Suppressor macrophage (primary cell): ENCODE results near the gene EGFR.

ENCODE experiments used
- DNase-seq, 4 experiments: peaks; one replicate each; pipeline ENCODE4 v3.0.0-alpha.2; 2020 to 2022

Gene EGFR

GRCh38 chr7:55036950-55037736 is 18.3 kb downstream of the EGFR start:
- no peak for DNase-seq

- no peak for DNase-seq
These were observed 25.0 kb downstream of the EGFR start for GRCh38 chr7:55043691-55044370.

- DNase-seq, result no peak
These were observed 25.5 kb downstream of the EGFR start for GRCh38 chr7:55044371-55044717.

GRCh38 chr7:55044791-55045190 is 26.0 kb downstream of the EGFR start:
- no peak for DNase-seq

- DNase-seq, result no peak
These were observed 27.9 kb downstream of the EGFR start for GRCh38 chr7:55046582-55047342.

- no peak for DNase-seq
These were observed 29.5 kb downstream of the EGFR start for GRCh38 chr7:55048221-55048859.

GRCh38 chr7:55050281-55050680 is 31.5 kb downstream of the EGFR start:
- no peak for DNase-seq

GRCh38 chr7:55052081-55052480 is 33.3 kb downstream of the EGFR start:
- DNase-seq, result no peak

GRCh38 chr7:55052741-55053427 is 34.1 kb downstream of the EGFR start:
- no peak for DNase-seq

GRCh38 chr7:55053651-55054571 is 35.1 kb downstream of the EGFR start:
- no peak for DNase-seq

- no peak for DNase-seq
These were observed 35.9 kb downstream of the EGFR start for GRCh38 chr7:55054758-55055157.

- peak in 1 of 4 experiments; percentile 4 for DNase-seq
These were observed 36.7 kb downstream of the EGFR start for GRCh38 chr7:55055479-55055878.

GRCh38 chr7:55056068-55056467 is 37.3 kb downstream of the EGFR start:
- no peak for DNase-seq

GRCh38 chr7:55056577-55057480 is 38.0 kb downstream of the EGFR start:
- DNase-seq, result no peak

- DNase-seq, result no peak
These were observed 39.5 kb downstream of the EGFR start for GRCh38 chr7:55058314-55058713.

GRCh38 chr7:55059021-55059420 is 40.2 kb downstream of the EGFR start:
- no peak for DNase-seq

GRCh38 chr7:55060085-55060484 is 41.3 kb downstream of the EGFR start:
- no peak for DNase-seq

- DNase-seq, result no peak
These were observed 41.8 kb downstream of the EGFR start for GRCh38 chr7:55060636-55061022.

- no peak for DNase-seq
These were observed 43.1 kb downstream of the EGFR start for GRCh38 chr7:55061726-55062499.
